Astrocyte (in vitro differentiated cells and primary cell): Measurements from ENCODE around the gene ANTXR1. TPM values are rescaled to one million over a fixed set of nuclear protein-coding genes. Genes with fewer than 3 reads are reported as not detected.
A peak's percentile ranks its signal among the peaks of the same experiment; 100 is the strongest.
"Not testable (repeated sequence)": the region's sequence is repeated elsewhere in the genome, so short reads cannot be mapped to it uniquely, and the experiment has no call there.

Experiments
- DNase-seq: peaks from one replicate; pipeline ENCODE4 v3.0.0-alpha.2; 2010; ENCODE audit warnings: low read depth
- FAIRE-seq: peaks from 2 replicates; lab custom pipeline; 2011; peaks lifted over from hg19 to GRCh38; lab: Jason Lieb, UNC
- H2AFZ ChIP-seq: 2 replicates; pipeline ENCODE4 v1.6.0; 2012; ENCODE audit warnings: low read depth, low read length, inconsistent platforms
- H3K27ac ChIP-seq: 2 replicates; pipeline ENCODE4 v1.5.1; 2011; ENCODE audit warnings: low read depth, low read length, inconsistent platforms
- H3K27me3 ChIP-seq: 2 replicates; pipeline ENCODE4 v1.6.0; 2011; ENCODE audit warnings: low read length, inconsistent platforms; ENCODE audit not compliant: insufficient read depth
- H3K36me3 ChIP-seq: 2 replicates; pipeline ENCODE4 v1.5.1; 2011; ENCODE audit warnings: low read length, inconsistent platforms; ENCODE audit not compliant: insufficient read depth
- H3K4me1 ChIP-seq: 2 replicates; pipeline ENCODE4 v1.5.1; 2011; ENCODE audit warnings: low read length, inconsistent platforms; ENCODE audit not compliant: insufficient read depth
- H3K4me2 ChIP-seq: 2 replicates; pipeline ENCODE4 v1.6.0; 2012; ENCODE audit warnings: low read length, inconsistent platforms
- H3K4me3 ChIP-seq: 2 replicates; pipeline ENCODE4 v1.5.1; 2011; ENCODE audit warnings: low read depth, mild to moderate bottlenecking, low read length, inconsistent platforms; ENCODE audit not compliant: insufficient read depth
- H3K79me2 ChIP-seq: 2 replicates; pipeline ENCODE4 v1.6.0; 2012; ENCODE audit warnings: mild to moderate bottlenecking, low read length, inconsistent platforms; ENCODE audit not compliant: insufficient read depth
- H3K9ac ChIP-seq: 2 replicates; pipeline ENCODE4 v1.6.0; 2012; ENCODE audit warnings: mild to moderate bottlenecking, low read length, inconsistent platforms
- H3K9me3 ChIP-seq: 2 replicates; pipeline ENCODE4 v1.5.1; 2012; ENCODE audit warnings: low read depth, mild to moderate bottlenecking, low read length, inconsistent platforms; ENCODE audit not compliant: insufficient read depth
- H4K20me1 ChIP-seq: 2 replicates; pipeline ENCODE4 v1.6.0; 2012; ENCODE audit warnings: low read length, inconsistent platforms; ENCODE audit not compliant: insufficient read depth
- H3K27ac Mint-ChIP-seq: one replicate; pipeline ENCODE4 v1.8.0; 2021; ENCODE audit warnings: mild to moderate bottlenecking, mixed read lengths; ENCODE audit not compliant: unreplicated experiment
- H3K27me3 Mint-ChIP-seq: one replicate; pipeline ENCODE4 v1.8.0; 2021; ENCODE audit warnings: low read depth, mixed read lengths; ENCODE audit not compliant: unreplicated experiment
- H3K36me3 Mint-ChIP-seq: one replicate; pipeline ENCODE4 v1.8.0; 2021; ENCODE audit warnings: low read depth, mixed read lengths; ENCODE audit not compliant: unreplicated experiment
- H3K4me1 Mint-ChIP-seq: one replicate; pipeline ENCODE4 v1.8.0; 2021; ENCODE audit warnings: low read depth, mixed read lengths; ENCODE audit not compliant: unreplicated experiment
- H3K4me3 Mint-ChIP-seq: one replicate; pipeline ENCODE4 v1.8.0; 2021; ENCODE audit warnings: mild to moderate bottlenecking, moderate library complexity, mixed read lengths; ENCODE audit not compliant: unreplicated experiment
- H3K9me3 Mint-ChIP-seq: one replicate; pipeline ENCODE4 v1.8.0; 2021; ENCODE audit warnings: mild to moderate bottlenecking, mixed read lengths; ENCODE audit not compliant: unreplicated experiment
- EZH2 ChIP-seq: IDR thresholded peaks from 2 replicates; pipeline ENCODE4 v1.6.1; 2012; ENCODE audit warnings: mild to moderate bottlenecking, low read length, inconsistent platforms; ENCODE audit not compliant: insufficient read depth
- total RNA-seq: library from RNA; stranded (reverse); gene quantifications from 2 replicates; pipeline ENCODE4 v1.2.1, GENCODE V29; 2021
- TF ChIP-seq, protein P1 (sequence below): IDR thresholded peaks from 2 replicates; pipeline ENCODE4 v1.5.1; 2011; ENCODE audit warnings: low read depth, mild to moderate bottlenecking, inconsistent platforms, low read length, moderate library complexity; ENCODE audit not compliant: insufficient read depth

ANTXR1 gene
- total RNA-seq, 1 donor from 2014 or later = 67.8 TPM

DNA sequence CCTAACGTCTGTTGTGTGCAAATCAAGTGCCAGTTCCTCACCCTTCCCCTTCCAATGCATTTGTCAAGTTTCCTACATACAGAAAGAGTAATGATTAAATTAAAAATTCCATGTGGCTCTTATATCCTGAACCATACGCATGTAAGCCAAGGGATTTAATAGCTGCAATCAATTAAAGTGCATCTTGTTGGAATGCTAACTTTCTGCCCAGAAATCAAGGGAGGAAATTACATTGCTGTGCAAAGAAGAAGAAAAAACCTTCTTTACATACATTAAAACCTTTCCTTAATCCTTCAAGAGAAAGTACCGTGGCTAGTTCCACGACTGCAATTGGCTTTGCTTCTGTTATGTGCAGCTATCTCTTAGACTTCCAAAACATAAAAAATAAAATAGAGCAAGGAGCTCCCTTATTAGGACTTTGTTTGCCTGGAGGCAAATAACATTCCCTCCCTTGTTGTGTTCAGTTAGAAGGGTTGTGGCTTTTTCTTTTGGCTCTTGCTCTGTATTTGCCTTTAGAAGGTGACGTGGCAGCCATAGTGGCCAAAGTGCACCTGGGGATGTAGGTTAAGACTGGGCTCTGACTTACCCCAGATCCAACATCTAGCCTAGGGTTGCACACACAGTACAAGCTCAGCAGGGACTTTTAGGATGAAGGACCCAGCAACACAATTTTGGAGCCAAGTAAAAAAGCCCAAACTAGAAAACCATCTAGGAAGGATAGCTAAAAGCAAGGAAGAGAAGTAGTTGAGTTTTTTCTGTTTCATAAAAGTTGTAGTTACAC lies 158.3 kb downstream of the ANTXR1 start:
- Histone ChIP-seq H2AFZ (no peak overlapping the region), H3K4me2 (no peak overlapping the region), H3K9me3 (no peaks in the 10 kb centered on the region), H3K4me3 (no peak overlapping the region), H3K27ac (no peak overlapping the region), H3K27me3 (no peaks in the 10 kb centered on the region), H3K4me1 (peaks cover 25% of the 10 kb centered on the region), H3K36me3 (no peaks in the 10 kb centered on the region), H3K9ac (no peak overlapping the region), H3K79me2 (no peaks in the 10 kb centered on the region), H4K20me1 (no peaks in the 10 kb centered on the region)
- Mint-ChIP-seq H3K27ac (no peak overlapping the region), H3K4me3 (no peak overlapping the region), H3K9me3 (no peaks in the 10 kb centered on the region), H3K36me3 (peaks cover 14% of the 10 kb centered on the region), H3K27me3 (no peaks in the 10 kb centered on the region), H3K4me1 (peaks cover 22% of the 10 kb centered on the region)
- FAIRE-seq = no peak
- DNase-seq = no peak
- no peak for TF ChIP-seq EZH2
- TF ChIP-seq, protein P1, sequence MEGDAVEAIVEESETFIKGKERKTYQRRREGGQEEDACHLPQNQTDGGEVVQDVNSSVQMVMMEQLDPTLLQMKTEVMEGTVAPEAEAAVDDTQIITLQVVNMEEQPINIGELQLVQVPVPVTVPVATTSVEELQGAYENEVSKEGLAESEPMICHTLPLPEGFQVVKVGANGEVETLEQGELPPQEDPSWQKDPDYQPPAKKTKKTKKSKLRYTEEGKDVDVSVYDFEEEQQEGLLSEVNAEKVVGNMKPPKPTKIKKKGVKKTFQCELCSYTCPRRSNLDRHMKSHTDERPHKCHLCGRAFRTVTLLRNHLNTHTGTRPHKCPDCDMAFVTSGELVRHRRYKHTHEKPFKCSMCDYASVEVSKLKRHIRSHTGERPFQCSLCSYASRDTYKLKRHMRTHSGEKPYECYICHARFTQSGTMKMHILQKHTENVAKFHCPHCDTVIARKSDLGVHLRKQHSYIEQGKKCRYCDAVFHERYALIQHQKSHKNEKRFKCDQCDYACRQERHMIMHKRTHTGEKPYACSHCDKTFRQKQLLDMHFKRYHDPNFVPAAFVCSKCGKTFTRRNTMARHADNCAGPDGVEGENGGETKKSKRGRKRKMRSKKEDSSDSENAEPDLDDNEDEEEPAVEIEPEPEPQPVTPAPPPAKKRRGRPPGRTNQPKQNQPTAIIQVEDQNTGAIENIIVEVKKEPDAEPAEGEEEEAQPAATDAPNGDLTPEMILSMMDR = no peak

DNA sequence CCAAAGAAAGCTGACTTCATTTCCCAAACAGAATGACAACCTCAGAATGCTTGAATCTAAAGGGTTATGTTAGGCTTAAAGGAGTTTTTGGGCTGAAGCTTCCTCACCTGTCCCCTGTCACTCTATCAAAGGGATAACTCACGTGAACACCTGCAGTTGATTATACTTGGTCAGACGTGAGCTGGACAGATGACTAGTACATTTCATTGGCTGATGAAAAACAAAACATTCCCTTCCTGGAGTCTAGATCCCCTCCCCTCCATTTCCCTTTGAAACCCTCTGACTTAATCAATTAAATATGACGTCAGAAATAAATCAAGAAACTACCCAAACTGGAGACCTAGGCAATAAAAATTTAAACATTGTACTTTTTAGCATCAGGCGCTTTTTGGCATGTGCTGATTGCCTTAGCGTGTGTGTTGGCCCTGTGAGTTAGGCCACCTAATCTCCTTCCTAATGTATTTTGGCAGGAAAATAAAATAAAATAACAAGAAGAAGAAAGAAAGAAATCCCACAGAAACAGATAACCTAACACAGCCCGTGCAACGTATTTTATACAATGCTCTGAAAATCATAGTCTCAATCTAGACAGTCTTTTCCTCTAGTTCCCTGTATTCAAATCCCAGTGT lies 159.0 kb downstream of the ANTXR1 start:
- Histone ChIP-seq H3K4me1 (peaks cover 30% of the 10 kb centered on the region), H3K4me3 (no peak overlapping the region), H3K9ac (no peak overlapping the region), H3K36me3 (no peaks in the 10 kb centered on the region), H3K27ac (no peak overlapping the region), H3K9me3 (no peaks in the 10 kb centered on the region), H4K20me1 (no peaks in the 10 kb centered on the region), H3K79me2 (no peaks in the 10 kb centered on the region), H2AFZ (no peak overlapping the region), H3K4me2 (no peak overlapping the region), H3K27me3 (no peaks in the 10 kb centered on the region)
- no peak overlapping the region for H3K27ac Mint-ChIP-seq
- TF ChIP-seq EZH2 = no peak
- TF ChIP-seq, protein P1 = no peak
- FAIRE-seq = no peak
- DNase-seq = no peak
- peaks cover 26% of the 10 kb centered on the region for H3K4me1 Mint-ChIP-seq
- no peak overlapping the region for H3K4me3 Mint-ChIP-seq
- peaks cover 10% of the 10 kb centered on the region for H3K36me3 Mint-ChIP-seq
- no peaks in the 10 kb centered on the region for H3K27me3 Mint-ChIP-seq
- no peaks in the 10 kb centered on the region for H3K9me3 Mint-ChIP-seq

DNA sequence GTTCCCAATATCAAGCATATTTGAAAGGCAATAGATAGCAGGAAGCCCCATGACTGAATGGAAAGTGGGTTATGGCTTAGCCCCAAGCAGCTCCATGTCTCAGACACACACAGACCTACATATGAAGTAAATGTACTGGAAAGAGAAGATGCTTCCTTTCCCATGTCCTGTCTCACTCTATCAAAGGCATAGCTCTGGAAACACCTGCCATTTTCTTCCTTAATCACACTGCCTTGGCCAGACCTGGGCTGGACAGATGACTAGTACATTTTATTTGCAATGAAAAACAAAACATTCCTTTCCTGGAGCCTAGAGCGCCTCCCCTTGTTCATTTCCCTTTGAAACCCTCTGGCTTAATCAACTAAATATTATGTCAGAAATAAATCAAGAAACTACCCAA lies 160.7 kb downstream of the ANTXR1 start:
- Histone ChIP-seq H3K4me1 (peaks cover 34% of the 10 kb centered on the region), H3K79me2 (no peaks in the 10 kb centered on the region), H3K27me3 (no peaks in the 10 kb centered on the region), H3K4me3 (no peak overlapping the region), H3K4me2 (no peak overlapping the region), H3K9me3 (no peaks in the 10 kb centered on the region), H2AFZ (no peak overlapping the region), H3K27ac (no peak overlapping the region), H4K20me1 (no peaks in the 10 kb centered on the region), H3K9ac (no peak overlapping the region), H3K36me3 (no peaks in the 10 kb centered on the region)
- Mint-ChIP-seq H3K4me1 (peaks cover 37% of the 10 kb centered on the region), H3K4me3 (no peak overlapping the region), H3K36me3 (peaks cover 2% of the 10 kb centered on the region), H3K27me3 (no peaks in the 10 kb centered on the region), H3K27ac (no peak overlapping the region), H3K9me3 (no peaks in the 10 kb centered on the region)
- no peak for FAIRE-seq
- no peak for DNase-seq
- TF ChIP-seq, protein P1 = no peak
- no peak for TF ChIP-seq EZH2

DNA sequence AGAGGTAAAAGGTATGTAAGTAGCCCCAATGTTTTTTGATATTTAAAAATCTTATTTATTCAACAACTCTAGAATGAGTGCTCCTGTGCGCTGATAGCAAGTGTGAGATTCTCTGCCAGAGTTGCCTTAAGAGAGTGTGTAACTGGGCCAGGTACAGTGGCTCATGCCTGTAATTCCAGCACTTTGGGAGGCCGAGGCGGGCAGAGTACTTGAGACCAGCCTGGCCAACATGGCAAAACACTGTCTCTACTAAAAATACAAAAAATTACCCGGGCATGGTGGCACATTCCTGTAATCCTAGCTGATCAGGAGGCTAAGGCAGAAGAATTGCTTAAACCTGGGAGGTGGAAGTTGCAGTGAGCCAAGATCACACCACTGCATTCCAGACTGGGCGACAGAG lies 161.2 kb downstream of the ANTXR1 start:
- H3K4me1 ChIP-seq = peaks cover 29% of the 10 kb centered on the region
- H3K4me2 ChIP-seq, H2AFZ ChIP-seq, H3K27me3 ChIP-seq, H3K9me3 ChIP-seq, H3K36me3 ChIP-seq, FAIRE-seq, H3K9ac ChIP-seq, H3K4me3 ChIP-seq, H3K4me3 Mint-ChIP-seq, H4K20me1 ChIP-seq, H3K27me3 Mint-ChIP-seq, DNase-seq, H3K36me3 Mint-ChIP-seq, H3K9me3 Mint-ChIP-seq, H3K79me2 ChIP-seq, H3K27ac ChIP-seq: not testable (repeated sequence)
- peaks cover 37% of the 10 kb centered on the region for H3K4me1 Mint-ChIP-seq
- H3K27ac Mint-ChIP-seq = peak overlapping the region; percentile 65
